CD4-positive, alpha-beta T cell treated with Interleukin-15 for 1 hour (primary cell): ENCODE measurements around the gene WDFY3.
"Not testable (repeated sequence)": the region's sequence is repeated elsewhere in the genome, so short reads cannot be mapped to it uniquely, and the experiment has no call there.

Experiments used
- DNase-seq: peaks from one replicate; pipeline ENCODE4 v3.0.0-alpha.2; 2020

The WDFY3 gene

DNA sequence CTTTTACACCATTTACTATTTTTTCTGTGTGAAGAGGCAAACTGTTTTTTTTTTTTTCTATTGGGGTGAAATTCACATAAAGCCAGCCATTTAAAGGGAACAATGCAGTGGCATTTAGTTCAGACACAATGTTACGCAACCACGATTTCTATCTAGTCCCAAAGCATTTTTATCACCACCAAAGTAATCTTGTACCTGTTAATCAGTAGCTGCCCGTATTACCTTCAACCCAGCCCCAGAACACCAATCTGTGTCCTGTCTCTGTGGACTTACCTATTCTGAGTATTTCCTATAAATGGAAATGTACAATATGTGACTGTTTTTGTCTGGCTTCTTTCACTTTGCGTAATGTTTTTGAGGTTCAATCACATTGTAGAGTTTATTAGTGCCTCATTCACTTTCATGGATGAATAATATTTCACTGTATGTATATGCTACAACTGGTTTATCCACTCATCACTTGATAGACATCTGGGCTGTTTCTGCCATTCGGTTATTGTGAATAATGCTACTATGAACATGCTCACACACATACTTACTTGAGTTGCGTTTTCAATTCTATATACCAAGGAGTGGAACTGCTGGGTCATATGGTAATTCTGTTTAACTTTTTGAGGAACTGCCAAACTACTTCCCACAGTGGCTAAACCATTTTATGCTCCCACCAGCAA is 267.4 kb downstream of the WDFY3 start:
- no peak for DNase-seq

DNA sequence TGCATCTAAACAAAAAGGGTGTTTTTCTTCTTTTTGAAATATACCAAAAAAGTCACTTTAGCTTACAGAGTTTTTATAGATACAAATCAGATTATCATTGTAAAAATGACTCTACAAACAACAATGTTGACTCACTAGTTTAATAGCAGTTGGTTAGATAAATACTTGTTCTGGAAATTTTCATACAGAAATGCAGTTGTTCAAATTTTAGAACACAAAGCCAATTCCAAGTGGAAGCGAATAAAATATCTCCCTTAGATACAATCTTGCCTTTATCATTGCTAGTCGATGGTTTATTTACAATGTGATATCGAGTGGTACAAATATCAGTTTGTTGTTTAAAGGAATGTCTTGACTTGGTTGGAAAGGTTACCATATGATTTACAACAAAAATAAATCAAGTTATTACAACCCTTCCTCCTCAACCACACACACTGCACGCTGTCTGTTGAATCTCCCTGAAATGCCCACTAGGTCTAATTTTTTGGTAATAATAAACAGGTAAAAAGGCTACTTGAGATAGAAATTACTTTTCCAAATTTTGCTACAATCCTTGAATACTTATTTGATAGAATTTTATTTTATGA is 268.8 kb downstream of the WDFY3 start:
- DNase-seq, result no peak

DNA sequence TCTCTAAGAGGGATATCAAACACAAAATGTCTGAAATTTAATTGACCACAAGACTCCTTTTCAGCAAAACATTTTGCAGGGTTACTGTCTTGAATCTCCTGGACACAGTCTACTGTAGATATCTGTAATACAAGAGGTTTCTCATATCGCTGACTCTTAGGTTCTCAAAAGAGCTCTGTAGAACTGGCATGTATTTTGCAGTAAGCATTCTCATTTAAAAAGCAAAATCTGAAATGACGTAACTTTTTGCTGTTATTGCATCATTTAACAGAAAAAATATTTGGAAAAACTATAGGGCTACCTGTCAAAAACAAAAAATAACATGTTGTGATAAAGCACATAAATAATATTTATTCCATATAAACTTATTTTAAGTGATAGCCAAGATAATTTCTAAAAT is 269.3 kb downstream of the WDFY3 start:
- DNase-seq, result no peak

DNA sequence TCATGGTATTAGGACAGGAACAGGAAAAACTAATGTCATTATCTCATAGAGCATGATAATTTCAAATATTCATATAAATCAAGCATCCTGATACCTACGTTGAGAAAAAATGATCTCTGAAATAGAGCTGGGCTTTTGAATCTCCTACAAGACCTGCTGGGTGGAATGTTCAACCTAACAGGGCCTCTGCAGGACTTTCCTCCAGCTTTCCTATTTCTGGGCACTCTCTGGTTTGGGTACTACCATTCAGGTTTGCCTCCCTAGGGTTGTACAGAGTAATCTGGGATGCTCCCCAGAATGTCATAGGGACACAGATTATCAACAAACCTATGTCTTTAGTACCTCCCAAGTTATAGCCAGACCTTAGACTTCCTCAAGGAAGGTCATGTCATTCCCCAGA is 274.7 kb downstream of the WDFY3 start:
- DNase-seq, result no peak

DNA sequence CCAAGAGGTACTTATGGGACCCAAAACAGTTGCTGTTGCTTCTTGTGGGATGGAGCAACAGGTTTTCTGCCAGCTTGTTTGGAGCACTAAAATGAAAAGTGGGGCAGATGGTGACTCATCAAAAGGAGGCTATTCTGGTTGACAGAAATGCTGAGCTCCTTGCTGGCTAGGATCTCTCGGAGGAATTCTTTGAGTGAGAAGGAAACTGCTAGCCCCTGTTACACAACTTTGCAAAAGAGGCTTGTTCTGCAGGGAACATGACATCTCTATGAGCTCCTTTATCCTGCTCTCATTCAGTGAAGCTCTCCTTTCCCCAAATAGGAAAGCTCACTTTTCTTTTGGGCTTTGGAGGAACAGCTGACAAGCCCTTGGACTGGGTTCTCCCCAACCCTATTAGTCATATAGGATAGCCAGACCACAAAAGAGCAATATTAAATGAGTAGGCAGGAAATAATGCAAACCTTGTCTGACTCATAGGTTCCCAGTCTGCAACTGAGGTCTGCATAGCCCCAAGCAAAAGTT is 275.3 kb downstream of the WDFY3 start:
- DNase-seq, result no peak

DNA sequence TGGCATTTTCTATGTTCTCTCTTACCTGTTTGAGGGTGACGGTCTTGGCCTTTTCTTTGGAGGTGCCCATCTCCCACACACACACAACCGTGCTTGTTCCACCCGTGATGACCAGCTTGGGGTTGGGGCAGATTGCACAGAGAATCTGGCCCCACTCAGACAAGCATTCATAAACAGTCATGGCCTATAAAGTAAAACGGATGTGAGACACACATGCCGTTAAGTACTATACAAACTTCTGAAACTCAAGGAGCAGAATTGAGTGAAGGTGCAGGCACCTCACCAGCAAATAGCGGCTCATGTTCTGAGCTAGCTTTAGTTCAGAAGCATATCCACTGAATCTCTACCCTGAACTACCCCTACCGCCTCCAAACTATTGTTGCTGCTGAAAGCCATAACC is 276.0 kb downstream of the WDFY3 start:
- DNase-seq, result no peak

DNA sequence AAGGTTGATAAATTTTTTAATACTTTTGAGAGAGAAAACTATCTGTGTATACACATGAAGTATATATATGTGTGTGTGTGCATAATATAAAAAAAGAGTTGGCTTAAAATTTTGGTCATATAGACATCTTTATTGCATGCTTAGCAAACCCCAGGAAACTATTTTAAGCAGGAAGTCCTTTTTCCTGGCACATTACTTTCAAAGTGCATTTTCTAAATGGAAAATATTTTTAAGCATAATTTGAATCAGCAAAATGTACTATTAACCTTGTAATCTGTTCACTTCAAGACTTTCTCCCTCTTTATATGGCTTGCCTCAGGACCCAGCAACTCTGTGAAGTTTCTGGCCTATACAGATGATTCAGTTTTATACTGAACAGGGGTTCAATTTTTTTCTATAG is 277.3 kb downstream of the WDFY3 start:
- no peak for DNase-seq

DNA sequence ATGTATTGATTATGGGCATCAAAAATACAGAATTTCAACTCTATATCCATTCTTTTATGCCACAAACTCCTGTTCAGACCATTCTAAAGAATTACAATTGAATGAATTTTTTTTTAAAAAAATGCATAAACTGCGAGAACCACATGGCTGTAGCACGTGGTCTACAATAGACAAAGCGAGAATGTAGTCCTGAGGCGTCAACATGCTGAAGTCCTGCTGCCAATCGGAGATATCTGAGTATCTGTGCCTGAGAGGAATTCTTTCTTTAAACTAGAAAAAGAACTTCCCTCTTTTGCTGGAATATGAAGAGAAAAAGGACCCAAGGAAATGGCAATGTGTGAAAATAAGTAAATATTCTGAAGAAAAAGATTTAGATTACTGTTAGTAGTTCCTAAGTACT is 277.9 kb downstream of the WDFY3 start:
- DNase-seq, result no peak

DNA sequence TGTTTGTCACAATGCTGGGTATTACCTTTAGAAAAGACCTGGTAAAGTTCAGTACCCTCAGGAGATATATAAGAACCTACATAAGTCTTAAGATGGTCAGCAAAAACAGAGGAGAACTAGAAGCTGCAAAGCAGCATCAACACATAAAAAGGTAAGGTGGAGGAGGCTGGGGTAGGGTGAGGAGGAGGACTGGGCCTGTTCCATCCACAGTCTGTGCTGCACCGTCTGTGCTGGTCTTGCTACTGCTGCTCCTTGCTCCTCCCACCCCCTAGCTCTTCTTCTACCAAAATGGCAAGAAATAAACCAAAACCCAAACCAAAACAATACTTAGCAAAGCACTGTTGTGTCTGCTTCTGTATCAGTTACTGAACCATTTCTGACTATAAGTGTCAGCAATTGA is 281.4 kb downstream of the WDFY3 start:
- DNase-seq, result no peak

DNA sequence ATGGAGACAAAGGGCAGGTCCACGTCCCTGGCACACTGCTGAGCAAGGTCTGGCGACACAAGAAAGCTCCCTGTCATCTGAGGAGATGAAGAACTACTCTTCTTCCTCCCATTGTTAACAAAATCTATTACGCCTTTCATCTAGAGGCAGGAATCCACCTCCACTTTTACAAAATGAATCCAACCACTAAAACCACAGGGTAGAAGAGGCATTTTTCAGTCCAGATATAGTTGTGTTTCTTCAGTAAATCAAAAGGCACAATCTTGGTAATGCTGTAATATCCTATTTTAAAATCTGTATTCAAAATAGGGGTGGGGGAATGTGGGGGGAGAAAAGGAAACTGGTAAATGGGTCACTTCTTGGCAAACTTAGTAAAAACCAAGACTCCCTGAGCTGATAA is 282.1 kb downstream of the WDFY3 start:
- no peak for DNase-seq

DNA sequence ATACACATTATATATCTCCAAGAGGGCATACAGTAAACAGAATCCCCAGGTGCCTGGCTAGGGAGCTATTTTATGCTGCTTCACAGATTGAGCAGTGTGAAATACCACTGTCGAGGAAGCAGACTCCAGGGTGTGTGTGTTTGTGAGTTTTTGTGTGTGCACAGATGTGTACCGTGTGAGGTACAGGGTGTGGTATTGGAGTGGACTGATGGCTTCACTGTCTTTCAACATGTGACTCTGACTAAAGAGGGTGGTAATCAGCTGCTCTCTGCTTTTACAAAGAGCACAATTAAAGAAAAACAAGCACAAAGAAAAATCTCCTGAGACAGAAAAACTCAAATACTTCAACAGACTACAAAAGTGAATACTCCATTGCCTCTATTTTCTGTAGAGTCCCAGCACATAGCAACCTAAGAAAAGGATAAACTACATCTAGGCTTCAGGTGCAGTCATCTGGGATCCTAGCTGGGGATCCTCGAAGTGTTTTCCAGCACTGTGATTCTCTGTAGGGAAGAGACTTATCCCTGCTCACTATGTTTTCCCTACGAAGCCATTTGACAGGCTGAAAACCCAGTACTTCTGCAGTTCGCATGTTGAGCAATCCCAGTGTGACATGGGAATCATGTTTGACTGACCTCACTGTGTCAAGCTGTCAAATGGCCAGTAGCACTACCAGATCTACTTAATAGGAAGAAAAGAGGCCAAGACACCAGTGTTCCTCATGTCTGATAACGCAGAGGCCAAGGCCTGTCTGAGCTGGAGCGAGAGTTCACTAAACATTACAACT is 283.2 kb downstream of the WDFY3 start:
- no peak for DNase-seq

DNA sequence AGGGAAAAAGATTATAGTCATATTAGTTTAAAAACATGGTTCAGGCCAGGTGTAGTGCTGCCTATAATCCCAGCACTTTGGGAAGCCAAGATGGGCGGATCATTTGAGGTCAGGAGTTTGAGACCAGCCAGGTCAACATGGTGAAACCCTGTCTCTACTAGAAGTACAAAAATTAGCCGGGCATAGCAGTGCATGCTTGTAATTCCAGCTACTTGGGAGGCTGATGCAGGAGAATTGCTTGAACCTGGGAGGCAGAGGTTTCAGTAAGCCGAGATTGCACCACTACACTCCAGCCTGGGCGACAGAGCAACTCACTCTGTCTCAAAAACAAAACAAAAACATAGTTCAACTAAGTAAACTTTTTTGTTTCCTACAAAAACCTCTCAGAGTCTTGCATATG is 283.8 kb downstream of the WDFY3 start:
- DNase-seq, result not testable (repeated sequence)

DNA sequence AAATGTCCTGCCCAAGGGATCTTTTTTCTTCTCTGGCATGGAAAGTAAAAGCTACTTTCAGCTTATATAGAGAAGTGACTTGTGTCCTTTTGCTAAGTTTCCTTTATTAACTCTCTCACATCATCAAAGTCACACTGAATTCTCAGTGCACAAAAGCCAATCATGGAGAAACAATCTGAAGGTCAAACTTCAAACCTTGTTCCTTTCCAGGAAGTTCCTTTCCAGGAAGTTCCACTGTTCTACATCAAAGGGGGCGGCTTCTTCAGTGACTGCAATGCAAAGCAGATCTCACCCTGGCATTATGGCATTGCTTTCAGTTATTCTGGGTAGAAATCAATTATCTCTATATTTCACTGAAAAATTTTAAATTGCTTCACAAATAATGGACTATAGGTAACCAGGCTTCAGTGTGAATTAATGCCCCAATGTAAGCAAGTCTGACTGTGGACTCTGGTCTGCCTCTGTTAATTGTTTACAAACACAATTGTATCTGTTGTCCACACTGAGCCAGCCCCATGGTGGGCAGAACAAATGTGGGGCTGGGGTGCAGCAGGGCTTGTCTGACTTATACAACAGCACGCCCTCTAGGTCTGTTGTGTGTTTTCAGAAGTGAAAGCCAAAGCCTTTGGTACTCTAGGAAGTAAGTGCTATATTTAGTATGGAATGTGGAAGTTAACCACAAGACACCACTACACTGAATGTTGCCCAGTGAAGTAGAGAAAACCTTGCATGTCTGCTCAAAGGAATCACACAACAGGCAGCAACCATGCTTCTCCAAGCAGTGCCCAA is 284.8 kb downstream of the WDFY3 start:
- DNase-seq, result no peak

DNA sequence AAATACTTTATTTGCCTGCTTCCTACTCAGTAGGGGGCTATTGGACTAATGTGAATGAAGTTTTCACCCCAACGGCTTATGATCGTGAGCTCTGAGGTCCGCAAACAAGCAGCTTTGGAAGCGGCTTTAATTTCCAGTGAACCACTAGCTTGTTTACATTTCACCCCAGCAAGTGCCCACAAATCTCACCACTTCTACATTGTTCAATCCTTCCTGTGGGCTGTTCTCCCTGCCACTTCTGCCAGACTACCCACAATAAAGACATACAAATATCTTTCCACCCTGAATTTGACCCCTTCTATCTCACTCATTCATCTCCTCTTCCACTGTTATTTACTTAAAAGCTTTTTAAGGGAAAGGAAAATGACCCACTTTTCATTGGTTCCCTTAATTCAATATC is 285.5 kb downstream of the WDFY3 start:
- no peak for DNase-seq

DNA sequence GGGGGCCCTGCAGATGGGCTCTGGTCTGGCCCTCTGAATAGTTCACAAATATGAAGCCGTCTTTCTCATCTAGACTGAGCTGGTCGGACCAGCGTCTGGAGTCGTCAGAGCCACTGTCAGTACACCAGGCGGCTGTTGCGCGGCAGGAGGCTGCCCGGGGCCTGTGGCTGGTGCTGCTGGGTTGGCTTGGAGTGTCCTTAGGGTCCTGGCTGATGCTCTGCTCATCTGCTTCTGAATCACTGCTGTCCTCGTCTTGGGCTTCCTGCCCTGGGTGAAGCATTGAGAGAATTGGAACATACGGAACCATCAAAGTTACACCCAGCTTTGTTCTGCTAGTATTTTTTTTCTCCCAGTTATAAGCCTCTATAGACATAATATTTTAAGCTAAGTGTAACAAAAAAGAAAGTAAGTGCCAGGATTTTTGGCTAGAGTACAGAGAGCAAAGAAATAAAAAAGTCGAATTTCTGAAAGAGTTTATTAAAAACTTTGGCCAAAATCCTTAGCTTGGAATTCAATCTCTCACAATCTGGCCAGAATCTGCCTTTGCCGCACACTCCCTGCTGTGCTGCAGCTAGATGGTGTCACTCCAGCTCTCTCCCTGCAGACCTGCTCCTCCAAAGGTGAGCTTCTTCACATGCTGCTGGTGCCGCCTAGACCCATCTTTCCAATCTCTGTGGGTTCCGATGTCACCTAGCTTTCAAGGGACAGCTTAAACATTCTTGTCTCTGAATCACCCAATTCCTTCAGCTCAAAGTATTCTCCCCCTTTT is 287.3 kb downstream of the WDFY3 start:
- no peak for DNase-seq

DNA sequence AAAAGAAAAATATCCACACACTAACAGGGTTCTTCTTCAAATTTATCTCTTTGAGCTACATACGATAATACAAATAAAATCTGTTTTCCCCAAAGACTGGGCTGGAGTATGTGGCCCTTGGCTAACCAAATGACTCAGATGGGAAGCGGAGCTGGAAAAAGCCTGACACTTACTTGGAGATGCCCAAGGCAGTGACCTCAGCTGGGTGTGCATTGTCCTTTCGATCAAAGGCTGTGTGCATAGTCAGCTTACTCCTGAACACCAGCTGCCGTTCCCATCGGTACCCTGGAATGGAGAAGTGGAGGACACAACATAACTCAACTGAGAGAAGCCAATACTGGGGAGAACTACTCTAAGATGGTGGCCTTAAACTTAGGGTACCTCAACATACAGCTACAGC is 288.5 kb downstream of the WDFY3 start:
- no peak for DNase-seq

DNA sequence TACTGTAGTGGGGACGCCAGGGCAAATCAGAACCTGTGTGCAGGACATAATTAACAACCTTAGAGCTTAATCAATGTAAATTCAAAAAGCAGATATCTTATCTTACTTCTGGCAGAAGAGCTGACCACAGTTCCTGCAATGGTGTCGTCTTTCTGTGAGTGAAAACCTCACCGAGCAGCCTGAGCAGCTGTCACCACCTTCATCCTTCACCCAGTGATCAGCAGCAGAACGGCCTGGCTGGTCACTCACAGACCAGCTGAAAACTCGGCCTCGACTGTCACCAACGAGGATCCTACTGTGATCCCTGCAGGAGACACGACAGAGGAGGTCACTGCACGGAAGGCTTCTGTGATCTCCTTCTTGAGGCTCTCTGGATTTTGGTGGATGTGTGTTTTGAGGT is 289.4 kb downstream of the WDFY3 start:
- DNase-seq, result no peak

DNA sequence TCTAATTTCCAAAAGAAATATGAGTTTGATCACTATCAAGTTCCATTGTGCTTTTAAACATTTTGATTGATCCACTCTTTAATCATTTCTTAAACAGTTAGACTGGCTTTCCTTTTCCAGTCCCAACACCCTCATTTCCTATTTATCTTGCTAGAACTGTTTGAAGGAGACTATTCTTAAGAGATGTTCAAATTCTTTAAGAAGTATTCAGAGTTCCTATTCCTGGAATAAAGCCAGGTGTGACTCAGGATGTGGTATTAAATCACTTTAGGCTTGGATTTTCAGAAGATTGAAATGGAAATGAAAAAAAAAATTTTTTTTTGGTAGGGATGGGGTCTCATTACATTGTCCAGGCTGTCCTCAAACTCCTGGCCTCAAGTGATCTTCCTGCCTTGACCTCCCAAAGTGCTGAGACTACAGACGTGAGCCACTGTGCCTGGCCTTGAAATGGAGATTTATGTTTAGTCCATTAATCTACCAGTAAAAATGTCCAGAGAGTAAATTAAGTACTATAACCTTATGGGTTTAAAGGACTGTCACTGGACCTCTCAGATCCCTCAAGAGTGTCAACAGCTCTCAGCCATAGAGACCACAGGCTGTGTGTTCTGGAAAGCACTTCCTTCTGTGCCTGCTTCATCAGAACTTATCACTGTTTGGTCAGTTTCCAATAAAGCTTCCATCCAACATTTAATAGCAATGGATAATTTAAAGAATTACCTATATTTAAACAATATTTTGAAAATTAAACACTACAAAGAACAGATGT is 292.8 kb downstream of the WDFY3 start:
- DNase-seq, result no peak

DNA sequence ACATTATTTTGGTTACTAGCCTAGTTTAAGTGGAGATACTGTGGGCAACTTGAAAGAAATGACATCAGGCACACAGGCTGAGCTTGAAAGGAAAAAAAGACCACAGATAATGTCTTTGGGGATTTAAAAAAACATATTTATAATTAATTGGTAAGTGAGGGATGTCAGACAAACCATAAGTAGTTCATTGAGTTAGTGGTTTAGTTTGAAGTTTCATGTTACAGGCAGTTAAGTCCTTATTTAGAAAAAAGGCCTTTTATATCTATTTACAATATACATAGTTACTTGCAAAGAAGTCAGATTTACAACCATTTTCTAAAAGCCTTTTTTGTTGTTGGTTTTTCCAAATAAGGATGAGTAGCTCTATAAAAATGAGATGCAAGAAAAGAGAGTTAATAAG is 294.3 kb downstream of the WDFY3 start:
- no peak for DNase-seq

DNA sequence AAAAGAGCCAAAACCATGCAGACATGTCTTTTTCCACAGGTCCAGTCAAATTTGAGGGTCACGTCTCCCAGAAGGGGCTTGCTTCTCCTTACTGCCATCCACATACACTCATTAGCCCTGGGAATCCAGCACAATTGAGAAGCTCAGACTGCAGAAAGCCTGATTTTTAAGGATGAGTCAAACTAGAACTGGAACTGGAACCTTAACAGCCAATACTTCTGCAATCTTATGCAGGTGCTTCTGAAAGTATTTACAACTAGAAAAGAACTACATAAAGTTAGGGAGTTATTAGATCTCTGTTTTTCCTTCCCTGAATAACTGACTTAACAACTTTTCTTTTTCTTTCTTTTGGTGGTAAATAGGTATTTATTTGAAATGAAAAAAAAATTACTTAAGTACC is 297.3 kb downstream of the WDFY3 start:
- DNase-seq, result no peak

DNA sequence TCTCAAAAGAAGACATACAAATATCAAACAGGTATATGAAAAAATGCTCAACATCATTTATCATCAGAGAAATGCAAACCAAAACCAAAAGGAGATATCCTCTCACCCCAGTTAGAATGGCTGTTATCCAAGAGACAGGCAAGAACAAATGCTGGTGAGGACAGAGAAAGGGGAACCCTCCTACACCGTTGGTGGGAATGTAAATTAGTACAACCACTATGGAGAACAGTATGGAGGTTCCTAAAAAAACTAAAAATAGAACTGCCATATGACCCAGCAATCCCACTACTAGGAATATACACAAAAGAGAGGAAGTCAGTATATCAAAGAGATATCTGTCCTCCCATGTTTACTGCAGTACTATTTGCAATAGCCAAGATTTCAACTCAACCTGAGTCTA is 300.1 kb downstream of the WDFY3 start:
- DNase-seq, result no peak

DNA sequence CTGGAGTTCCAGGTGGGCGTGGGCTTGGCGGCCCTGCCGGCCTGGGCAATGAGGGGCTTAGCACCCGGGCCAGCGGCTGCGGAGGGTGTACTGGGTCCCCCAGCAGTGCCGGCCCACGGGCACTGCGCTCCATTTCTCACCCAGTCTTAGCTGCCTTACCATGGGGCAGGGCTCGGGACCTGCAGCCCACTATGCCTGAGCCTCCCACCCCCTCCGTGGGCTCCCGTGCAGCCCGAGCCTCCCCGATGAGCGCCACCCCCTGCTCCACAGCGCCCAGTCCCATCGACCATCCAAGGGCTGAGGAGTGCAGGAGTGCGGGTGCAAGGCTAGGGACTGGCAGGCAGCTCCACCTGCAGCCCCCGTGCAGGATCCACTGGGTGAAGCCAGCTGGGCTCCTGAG is 301.7 kb downstream of the WDFY3 start:
- not testable (repeated sequence) for DNase-seq
